ENCODE measurements around the gene ZACN.
"Not testable (repeated sequence)": the region's sequence is repeated elsewhere in the genome, so short reads cannot be mapped to it uniquely, and the experiment has no call there.

ZACN gene

DNA sequence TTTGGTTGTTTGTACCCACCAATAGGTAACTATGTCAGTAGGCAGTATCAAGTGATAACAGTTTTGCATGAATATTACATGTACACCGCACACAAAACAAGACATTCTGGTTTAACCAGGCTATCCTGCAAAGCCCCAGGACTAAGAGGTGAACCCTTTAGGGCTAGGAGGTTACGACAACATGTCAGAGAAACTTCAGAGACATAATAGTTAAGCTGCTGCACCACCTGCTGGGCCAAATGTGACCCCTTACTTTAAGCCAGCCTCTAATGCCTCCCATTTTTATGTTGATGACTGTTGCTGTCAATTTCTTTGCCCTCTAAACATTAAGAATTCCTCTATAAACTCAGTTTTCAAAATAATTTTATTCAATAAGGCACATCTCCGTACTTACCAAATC is 22.1 kb upstream of the ZACN start:
- H3K4me3 ChIP-seq (ENCODE audit: low read length), result no peak overlapping the region
- no peak for DNase-seq (ENCODE audit: low read depth)
- TF ChIP-seq CTCF (conservative IDR thresholded peaks at IDR 0.05; ENCODE audit: low read length), result no peak

DNA sequence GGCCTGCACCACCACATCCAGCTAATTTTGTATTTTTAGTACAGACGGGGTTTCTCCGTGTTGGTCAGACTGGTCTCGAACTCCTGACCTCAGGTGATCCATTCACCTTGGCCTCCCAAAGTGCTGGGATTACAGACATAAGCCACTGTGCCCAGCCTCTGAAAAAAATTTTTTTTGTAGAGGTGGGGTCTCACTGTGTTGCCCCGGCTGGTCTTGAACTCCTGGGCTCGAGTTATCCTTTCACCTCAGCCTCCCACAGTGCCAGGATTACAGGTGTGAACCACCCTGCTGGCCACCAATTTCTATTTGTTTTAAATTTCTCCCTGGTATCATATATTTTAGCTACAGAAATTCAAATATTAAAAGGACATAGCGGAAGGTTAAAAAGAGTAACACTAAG is 20.7 kb upstream of the ZACN start:
- DNase-seq (ENCODE audit: low read depth); H3K4me3 ChIP-seq (ENCODE audit: low read length): not testable (repeated sequence)

- H3K4me3 ChIP-seq (ENCODE audit: low read length), result no peak overlapping the region
- no peak for TF ChIP-seq CTCF (conservative IDR thresholded peaks at IDR 0.05; ENCODE audit: low read length)
- DNase-seq (ENCODE audit: low read depth), result no peak
These were observed 15.0 kb upstream of the ZACN start for GRCh38 chr17:76063875-76064546.

DNA sequence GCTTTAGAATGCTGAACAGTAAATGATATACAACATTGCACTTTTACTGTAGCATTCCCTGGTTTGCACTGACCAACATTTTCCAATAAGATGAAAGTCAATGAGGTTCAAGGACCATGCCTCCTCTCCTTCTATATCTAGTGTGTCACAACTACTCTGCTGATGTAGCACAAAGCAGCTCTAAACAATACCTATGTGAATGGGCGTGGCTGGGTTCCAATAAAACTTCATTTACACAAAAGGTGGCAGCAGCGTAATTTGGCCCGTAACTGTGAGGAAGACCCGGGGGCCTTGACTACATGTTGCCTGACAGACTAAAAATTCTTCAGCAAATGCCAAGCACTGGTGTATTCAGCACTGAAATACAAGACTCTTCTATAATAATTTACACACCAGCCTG is 13.2 kb upstream of the ZACN start:
- TF ChIP-seq CTCF (conservative IDR thresholded peaks at IDR 0.05; ENCODE audit: low read length), result no peak
- DNase-seq (ENCODE audit: low read depth), result no peak
- H3K4me3 ChIP-seq (ENCODE audit: low read length), result no peak overlapping the region

GRCh38 chr17:76071531-76072147 is 7.3 kb upstream of the ZACN start:
- no peak for TF ChIP-seq CTCF (conservative IDR thresholded peaks at IDR 0.05; ENCODE audit: low read length)
- H3K4me3 ChIP-seq (ENCODE audit: low read length), result peak overlapping the region; percentile 98
- DNase-seq (ENCODE audit: low read depth), result no peak

DNA sequence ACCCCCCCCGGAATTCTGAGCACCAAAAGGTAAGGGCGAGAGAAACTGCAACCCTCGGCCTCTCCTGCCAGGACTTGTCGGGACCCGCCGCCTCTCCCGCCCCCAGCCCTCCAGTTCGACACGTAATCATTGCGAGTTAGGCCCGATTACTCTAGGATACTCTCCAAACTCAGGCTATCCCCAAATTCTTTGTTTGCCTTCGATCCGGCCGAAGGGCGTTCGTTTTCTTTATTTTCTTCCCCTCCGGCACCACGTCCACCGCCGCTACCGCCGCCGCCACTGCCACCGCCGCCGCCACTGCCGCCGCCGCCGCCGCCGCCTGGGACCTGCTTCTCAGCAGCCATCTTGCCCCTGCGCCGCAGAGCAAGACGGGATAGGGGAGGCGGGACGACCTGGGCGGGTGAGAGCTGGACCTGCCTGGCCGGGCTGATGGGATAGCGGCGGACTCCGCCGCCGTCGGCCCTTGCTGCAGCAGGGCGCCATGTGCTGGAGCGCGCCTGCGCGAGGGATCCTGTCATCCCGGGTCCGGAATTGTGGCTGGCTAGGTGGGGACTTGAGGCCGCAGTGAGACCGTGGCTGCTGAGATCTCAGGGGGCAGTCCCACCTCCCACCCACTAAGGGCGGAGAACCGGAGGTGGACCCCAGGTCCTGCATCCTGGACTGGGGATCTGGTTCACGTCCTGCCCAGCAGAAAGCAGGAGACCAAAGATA is 6.7 kb upstream of the ZACN start, which contains the start of gene SRP68:
TSS of gene SRP68 (minus strand) at position 370 of the 711 bp plus-strand sequence. CDS start at position 344, 26 bp downstream.
- peak; percentile 91 for DNase-seq (ENCODE audit: low read depth)
- peak within 1 kb of the TSS; percentile 98 for H3K4me3 ChIP-seq (ENCODE audit: low read length)
- TF ChIP-seq CTCF (conservative IDR thresholded peaks at IDR 0.05; ENCODE audit: low read length), result no peak

DNA sequence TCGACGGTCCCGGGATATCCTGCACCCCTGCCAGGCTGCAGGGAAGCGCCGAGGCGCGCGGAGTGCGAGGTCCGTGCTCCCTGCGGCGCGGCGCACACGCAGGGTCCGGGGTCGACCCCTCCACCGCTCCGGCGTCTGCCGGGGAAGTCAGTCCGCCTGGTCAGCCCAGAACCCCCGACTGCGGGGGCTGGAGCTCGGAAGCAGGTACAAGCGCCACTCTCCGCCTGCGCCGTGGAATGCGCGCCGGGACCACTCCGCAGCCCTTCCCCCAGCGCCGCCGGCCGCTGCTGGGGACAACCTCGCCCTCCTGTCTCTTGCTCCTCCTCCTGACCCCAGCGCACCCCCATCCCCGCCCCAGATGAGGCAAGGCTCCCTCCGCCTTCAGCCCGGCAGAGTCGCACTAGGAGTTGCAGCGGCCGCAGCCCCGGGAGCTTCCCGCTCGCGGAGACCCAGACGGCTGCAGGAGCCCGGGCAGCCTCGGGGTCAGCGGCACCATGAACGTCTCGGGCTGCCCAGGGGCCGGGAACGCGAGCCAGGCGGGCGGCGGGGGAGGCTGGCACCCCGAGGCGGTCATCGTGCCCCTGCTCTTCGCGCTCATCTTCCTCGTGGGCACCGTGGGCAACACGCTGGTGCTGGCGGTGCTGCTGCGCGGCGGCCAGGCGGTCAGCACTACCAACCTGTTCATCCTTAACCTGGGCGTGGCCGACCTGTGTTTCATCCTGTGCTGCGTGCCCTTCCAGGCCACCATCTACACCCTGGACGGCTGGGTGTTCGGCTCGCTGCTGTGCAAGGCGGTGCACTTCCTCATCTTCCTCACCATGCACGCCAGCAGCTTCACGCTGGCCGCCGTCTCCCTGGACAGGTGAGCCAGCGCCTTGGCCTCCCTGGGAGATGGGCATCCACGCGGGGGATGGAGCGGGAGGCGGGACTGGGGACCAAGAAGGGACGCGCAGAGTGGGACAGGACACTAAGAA is 4.3 kb upstream of the ZACN start, which contains the start of gene GALR2:
TSS of gene GALR2 (plus strand) at position 392 of the 974 bp plus-strand sequence. CDS start at position 495, 103 bp downstream.
- no peak for DNase-seq (ENCODE audit: low read depth)
- no peak for TF ChIP-seq CTCF (conservative IDR thresholded peaks at IDR 0.05; ENCODE audit: low read length)
- H3K4me3 ChIP-seq (ENCODE audit: low read length), result no peak within 1 kb of the TSS

All from AG10803 (cell line).